CD14-positive monocyte (primary cell): Measurements from ENCODE around the gene ZNF501. TPM values are rescaled to one million over a fixed set of nuclear protein-coding genes. Genes with fewer than 3 reads are reported as not detected.

ENCODE experiments used
- DNase-seq, 3 donors: peaks; one replicate each; pipeline ENCODE4 v3.0.0-alpha.2; 2011 to 2022
- H2AFZ ChIP-seq: 2 replicates; pipeline ENCODE4 v1.6.0; 2012; ENCODE audit warnings: mild to moderate bottlenecking, low read depth, low read length, inconsistent platforms; ENCODE audit not compliant: insufficient read depth, poor library complexity, severe bottlenecking
- H3K27ac ChIP-seq, 2 donors: 1 replicate in 1 of 2; 2 replicates in 1 of 2; pipeline ENCODE4 v1.5.1; 2012 to 2013; ENCODE audit warnings: low read length in 2 of 2, control low read depth in 1 of 2, inconsistent platforms in 1 of 2, low read depth in 1 of 2, mild to moderate bottlenecking in 1 of 2
- H3K27me3 ChIP-seq, 2 donors: one replicate each; pipeline versions ENCODE4 v1.6.0 to v1.6.1; 2011 to 2013; ENCODE audit warnings: low read length in 2 of 2; ENCODE audit not compliant: control insufficient read depth in 2 of 2, insufficient read depth in 2 of 2
- H3K36me3 ChIP-seq, 2 donors: replicated peaks in 1 of 2; 1 replicate in 1 of 2; 2 replicates in 1 of 2; pipeline versions ENCODE4 v1.5.1 to v1.6.1; 2012 to 2013; ENCODE audit warnings: low read length in 2 of 2, control low read depth in 1 of 2, inconsistent platforms in 1 of 2, mild to moderate bottlenecking in 1 of 2; ENCODE audit not compliant: insufficient read depth in 2 of 2, control insufficient read depth in 1 of 2
- H3K4me1 ChIP-seq, 2 donors: 1 replicate in 1 of 2; 2 replicates in 1 of 2; pipeline versions ENCODE4 v1.5.1 to v1.6.1; 2012 to 2013; ENCODE audit warnings: low read length in 2 of 2, control low read depth in 1 of 2, inconsistent platforms in 1 of 2, mild to moderate bottlenecking in 1 of 2, moderate library complexity in 1 of 2; ENCODE audit not compliant: insufficient read depth in 2 of 2, control insufficient read depth in 1 of 2
- H3K4me2 ChIP-seq: replicated peaks from 2 replicates; pipeline ENCODE3; 2012; ENCODE audit warnings: low read length, moderate library complexity, mild to moderate bottlenecking; ENCODE audit not compliant: poor library complexity, severe bottlenecking; ENCODE audit errors: extremely low read depth
- H3K4me3 ChIP-seq, 3 experiments: fragments of 200-600 bp in 1 of 3; sonication (generic) in 1 of 3; replicated peaks in 1 of 3; 1 replicate in 2 of 3; 2 replicates in 1 of 3; pipeline ENCODE4 v1.5.1; 2011 to 2013; ENCODE audit warnings: low read length in 3 of 3, mild to moderate bottlenecking in 3 of 3, control low read depth in 2 of 3, low read depth in 2 of 3, inconsistent platforms in 1 of 3, moderate library complexity in 1 of 3
- H3K79me2 ChIP-seq: 2 replicates; pipeline ENCODE4 v1.6.0; 2012; ENCODE audit warnings: mild to moderate bottlenecking, control low read depth, inconsistent platforms, low read length, moderate library complexity; ENCODE audit not compliant: insufficient read depth
- H3K9ac ChIP-seq: 2 replicates; pipeline ENCODE4 v1.6.0; 2017; ENCODE audit warnings: low read length, mild to moderate bottlenecking; ENCODE audit not compliant: insufficient read depth, poor library complexity, severe bottlenecking
- H3K9me3 ChIP-seq, 2 donors: replicated peaks in 1 of 2; 1 replicate in 1 of 2; 2 replicates in 1 of 2; pipeline versions ENCODE4 v1.5.1 to v1.6.1; 2012 to 2013; ENCODE audit warnings: low read length in 2 of 2, control low read depth in 1 of 2; ENCODE audit not compliant: control insufficient read depth in 1 of 2, insufficient read depth in 1 of 2
- H4K20me1 ChIP-seq: 2 replicates; pipeline ENCODE4 v1.6.0; 2012; ENCODE audit warnings: mild to moderate bottlenecking, low read length, control low read depth, moderate library complexity; ENCODE audit not compliant: insufficient read depth
- H3K27ac Mint-ChIP-seq, 7 donors: one replicate each; pipeline ENCODE4 v1.8.0; 2020; ENCODE audit warnings: mild to moderate bottlenecking in 7 of 7, mixed read lengths in 7 of 7, moderate library complexity in 6 of 7, inconsistent platforms in 2 of 7
- H3K27me3 Mint-ChIP-seq, 3 donors: one replicate each; pipeline ENCODE4 v1.8.0; 2021 to 2022; ENCODE audit warnings: low read depth in 3 of 3, mild to moderate bottlenecking in 3 of 3, mixed read lengths in 3 of 3, moderate library complexity in 3 of 3, inconsistent platforms in 1 of 3
- H3K36me3 Mint-ChIP-seq, 2 donors: one replicate each; pipeline ENCODE4 v1.8.0; 2020; ENCODE audit warnings: mixed read lengths in 2 of 2, inconsistent platforms in 1 of 2, mild to moderate bottlenecking in 1 of 2
- H3K4me1 Mint-ChIP-seq: one replicate; pipeline ENCODE4 v1.8.0; 2020; ENCODE audit warnings: mild to moderate bottlenecking, mixed read lengths
- H3K4me3 Mint-ChIP-seq, 2 donors: one replicate each; pipeline ENCODE4 v1.8.0; 2020; ENCODE audit warnings: mild to moderate bottlenecking in 2 of 2, mixed read lengths in 2 of 2, moderate library complexity in 1 of 2
- H3K9me3 Mint-ChIP-seq, 7 donors: one replicate each; pipeline ENCODE4 v1.8.0; 2020 to 2022; ENCODE audit warnings: mixed read lengths in 7 of 7, mild to moderate bottlenecking in 6 of 7, moderate library complexity in 6 of 7, inconsistent platforms in 2 of 7
- WGBS: methylation state at CpG from one replicate; pipeline ENCODE4 v1.1.5; 2013; ENCODE audit warnings: missing lambda C conversion rate; ENCODE audit not compliant: insufficient coverage; 5-methylcytosine and 5-hydroxymethylcytosine counted together
- intact Hi-C, 2 donors: fragments of 100-400 bp; cut with micrococcal nuclease; formaldehyde crosslinking; loops; one replicate each; pipeline versions ENCODE4 v1.15.0 to v1.15.1; 2023
- polyA minus RNA-seq: library from RNA; depleted of rRNA, polyadenylated mRNA; stranded (reverse); fragments of >200 nt; gene quantifications from 2 replicates; pipeline ENCODE4 v1.2.3, GENCODE V29; 2012
- polyA plus RNA-seq, 3 donors: library from polyadenylated mRNA; depleted of rRNA in 1 of 3; unstranded in 2 of 3; stranded (reverse) in 1 of 3; fragments of 300-500 nt in 2 of 3; fragments of >200 nt in 1 of 3; fragmentation: Illumina TruSeq in 2 of 3; gene quantifications; 1 replicate in 2 of 3; 2 replicates in 1 of 3; pipeline ENCODE4 v1.2.3, GENCODE V29; 2012 to 2021
- total RNA-seq, 12 experiments: library from RNA in 1 of 12; stranded (reverse) in 1 of 12; fragments of 120-200 nt in 1 of 12; gene quantifications; one replicate each; pipeline ENCODE4 v1.2.4 and lab custom pipeline; 2013 to 2026; ENCODE audit warnings: mixed read lengths in 6 of 12, inconsistent platforms in 1 of 12
- TF ChIP-seq, protein P1 (sequence below): fragments of 200-600 bp; IDR thresholded peaks from one replicate; pipeline ENCODE4 v1.8.0; 2022; ENCODE audit warnings: antibody characterized with exemption, mild to moderate bottlenecking

The ZNF501 gene
- 1.6 TPM for total RNA-seq (2013)
- under 1 TPM; 0.08 to 0.59 (median 0.35) TPM for polyA plus RNA-seq
- 0.14 and 0.88 TPM in 2 replicates for polyA minus RNA-seq
- 0.07 to 1.7 (median 0.26) reads per million in 11 experiments for total RNA-seq (lab: John Stamatoyannopoulos, UW)

DNA sequence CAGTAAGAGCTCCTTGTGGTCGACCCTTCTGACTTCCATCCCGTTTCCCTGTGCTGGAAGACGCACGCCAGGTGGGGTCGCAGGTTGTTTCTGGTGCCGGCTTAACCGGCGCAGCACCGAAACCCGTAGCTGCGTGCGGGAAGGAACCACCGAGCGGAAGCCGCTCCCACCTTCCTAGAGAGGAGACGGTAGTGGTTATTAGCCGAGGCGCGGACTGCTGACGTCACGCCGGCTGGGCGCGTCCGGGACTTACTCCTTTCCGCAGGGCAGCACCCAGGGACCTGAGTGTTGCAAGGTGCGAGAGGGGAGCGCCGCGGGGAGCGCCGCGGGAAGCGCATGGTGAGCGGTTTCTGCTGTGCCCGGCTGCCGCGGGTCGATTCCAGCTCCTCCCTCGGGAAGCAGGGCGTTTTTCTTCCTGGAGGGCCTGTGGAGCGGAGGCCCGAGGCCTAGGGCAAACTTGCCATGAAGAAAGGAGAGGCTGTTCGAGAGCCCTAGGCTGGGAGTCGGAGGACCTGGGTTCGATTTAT lies at the start of gene ZNF501:
Gene ZNF501, plus strand, starts transcription at position 252 of the 527 bp plus-strand sequence. CDS start 4,787 bp downstream, outside the sequence.
- no peaks in the 10 kb centered on the region for H3K79me2 ChIP-seq
- peak within 1 kb of the TSS; percentile 44 to 80 (median 66) for H3K4me3 ChIP-seq
- 2% methylated on average over 39 of the region's 46 CpGs for WGBS
- peaks cover 7 to 11% of the 10 kb centered on the region in 2 donors for H3K4me1 ChIP-seq
- Mint-ChIP-seq H3K36me3 (peaks cover 12 to 20% of the 10 kb centered on the region in 2 donors), H3K27ac (peak within 1 kb of the TSS; percentile 31 to 89 (median 80)), H3K27me3 (peaks cover 0 to 3% (median 3%) of the 10 kb centered on the region in 3 donors), H3K4me3 (peak within 1 kb of the TSS; percentile 89 to 95), H3K9me3 (peaks cover 47 to 99% (median 91%) of the 10 kb centered on the region in 7 donors), H3K4me1 (peaks cover 11% of the 10 kb centered on the region)
- intact Hi-C loops = no loop called here
- H4K20me1 ChIP-seq = no peaks in the 10 kb centered on the region
- peak within 1 kb of the TSS; percentile 88 for H2AFZ ChIP-seq
- peak within 1 kb of the TSS; percentile 49 for H3K9ac ChIP-seq
- DNase-seq = peak; percentile 84 to 90 (median 88)
- H3K9me3 ChIP-seq = peaks cover 63 to 94% of the 10 kb centered on the region in 2 donors
- H3K27me3 ChIP-seq = no peaks in the 10 kb centered on the region
- TF ChIP-seq, protein P1, sequence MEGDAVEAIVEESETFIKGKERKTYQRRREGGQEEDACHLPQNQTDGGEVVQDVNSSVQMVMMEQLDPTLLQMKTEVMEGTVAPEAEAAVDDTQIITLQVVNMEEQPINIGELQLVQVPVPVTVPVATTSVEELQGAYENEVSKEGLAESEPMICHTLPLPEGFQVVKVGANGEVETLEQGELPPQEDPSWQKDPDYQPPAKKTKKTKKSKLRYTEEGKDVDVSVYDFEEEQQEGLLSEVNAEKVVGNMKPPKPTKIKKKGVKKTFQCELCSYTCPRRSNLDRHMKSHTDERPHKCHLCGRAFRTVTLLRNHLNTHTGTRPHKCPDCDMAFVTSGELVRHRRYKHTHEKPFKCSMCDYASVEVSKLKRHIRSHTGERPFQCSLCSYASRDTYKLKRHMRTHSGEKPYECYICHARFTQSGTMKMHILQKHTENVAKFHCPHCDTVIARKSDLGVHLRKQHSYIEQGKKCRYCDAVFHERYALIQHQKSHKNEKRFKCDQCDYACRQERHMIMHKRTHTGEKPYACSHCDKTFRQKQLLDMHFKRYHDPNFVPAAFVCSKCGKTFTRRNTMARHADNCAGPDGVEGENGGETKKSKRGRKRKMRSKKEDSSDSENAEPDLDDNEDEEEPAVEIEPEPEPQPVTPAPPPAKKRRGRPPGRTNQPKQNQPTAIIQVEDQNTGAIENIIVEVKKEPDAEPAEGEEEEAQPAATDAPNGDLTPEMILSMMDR = no peak
- peak within 1 kb of the TSS; percentile 81 for H3K4me2 ChIP-seq
- peak within 1 kb of the TSS; percentile 2 to 45 for H3K27ac ChIP-seq
- peaks cover 2 to 21% of the 10 kb centered on the region in 2 donors for H3K36me3 ChIP-seq

DNA sequence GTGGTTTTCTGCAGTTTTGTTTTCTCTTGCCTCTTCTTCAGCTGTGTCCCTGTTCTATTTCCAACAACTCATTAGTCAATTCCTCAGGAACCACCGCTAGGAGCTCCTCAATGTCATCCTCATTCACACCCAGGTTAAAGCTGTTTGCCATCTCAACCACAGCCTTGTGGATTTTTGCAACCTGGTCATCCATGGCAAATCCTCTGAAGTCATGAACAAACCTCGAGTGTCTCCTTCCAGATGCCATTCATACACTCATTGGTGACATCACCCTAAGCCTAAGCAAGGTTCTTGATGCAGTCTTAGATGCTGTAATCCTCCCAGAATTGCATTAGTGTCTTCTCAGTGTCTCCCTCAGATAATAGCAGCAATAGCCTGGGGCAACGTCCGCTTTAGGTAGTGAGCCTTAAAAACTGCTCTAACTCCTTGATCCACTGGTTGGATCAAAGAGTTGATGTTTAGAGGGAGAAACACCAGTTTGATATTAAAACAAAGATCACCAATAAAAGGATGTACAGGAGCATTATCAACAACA lies 48.4 kb upstream of the ZNF501 start:
- WGBS = 88% methylated on average over 2 of the region's 4 CpGs
- Histone ChIP-seq H3K4me3 (no peak overlapping the region), H3K9ac (no peak overlapping the region), H3K4me2 (no peak overlapping the region), H2AFZ (no peak overlapping the region), H3K4me1 (peaks cover 0 to 5% of the 10 kb centered on the region in 2 donors), H3K79me2 (no peaks in the 10 kb centered on the region), H4K20me1 (no peaks in the 10 kb centered on the region), H3K9me3 (peaks cover 43 to 78% of the 10 kb centered on the region in 2 donors), H3K27me3 (peaks cover 2 to 6% of the 10 kb centered on the region in 2 donors), H3K36me3 (no peaks in the 10 kb centered on the region), H3K27ac (no peak overlapping the region)
- Mint-ChIP-seq H3K4me1 (peaks cover 12% of the 10 kb centered on the region), H3K36me3 (peaks cover 9 to 11% of the 10 kb centered on the region in 2 donors), H3K27ac (no peak overlapping the region), H3K9me3 (peaks cover 38 to 79% (median 65%) of the 10 kb centered on the region in 7 donors), H3K4me3 (no peak overlapping the region), H3K27me3 (peaks cover 4 to 16% (median 8%) of the 10 kb centered on the region in 3 donors)
- TF ChIP-seq, protein P1 = no peak
- no peak for DNase-seq
- intact Hi-C loops = no loop called here
